Heart left ventricle (tissue), 16 donors: ENCODE results near the gene MAP4K4. TPM values are rescaled to one million over a fixed set of nuclear protein-coding genes. Genes with fewer than 3 reads are reported as not detected.

Source experiments
- ATAC-seq, 4 donors: fragments of 200-7000 bp; cut with Tn5 transposase; one replicate each; pipeline ENCODE4 v1.9.1; 2020 to 2022; ENCODE audit warnings: moderate library complexity in 4 of 4, mild to moderate bottlenecking in 3 of 4, moderate number of reproducible peaks in 1 of 4
- DNase-seq, 5 donors: peaks; one replicate each; pipeline ENCODE4 v3.0.0-alpha.2; 2020
- H3K27ac ChIP-seq, 12 donors: fragments of 200-600 bp; sonication (generic) in 4 of 12; one replicate each; pipeline versions ENCODE4 v1.5.0 to v1.8.0; 2016 to 2022; ENCODE audit warnings: mild to moderate bottlenecking in 2 of 12
- H3K27me3 ChIP-seq, 9 donors: fragments of 200-600 bp; sonication (generic) in 2 of 9; one replicate each; pipeline versions ENCODE4 v1.5.1 to v1.8.0; 2016 to 2022; ENCODE audit warnings: mild to moderate bottlenecking in 3 of 9
- H3K36me3 ChIP-seq, 9 donors: fragments of 200-600 bp; sonication (generic) in 2 of 9; one replicate each; pipeline versions ENCODE4 v1.5.0 to v1.8.0; 2018 to 2022; ENCODE audit warnings: mild to moderate bottlenecking in 2 of 9
- H3K4me1 ChIP-seq, 12 donors: fragments of 200-600 bp; sonication (generic) in 4 of 12; one replicate each; pipeline versions ENCODE4 v1.5.0 to v1.8.0; 2016 to 2022; ENCODE audit warnings: mild to moderate bottlenecking in 3 of 12
- H3K4me3 ChIP-seq, 12 donors: fragments of 200-600 bp; sonication (generic) in 4 of 12; one replicate each; pipeline versions ENCODE4 v1.5.0 to v1.8.0; 2017 to 2022; ENCODE audit warnings: mild to moderate bottlenecking in 9 of 12, moderate library complexity in 4 of 12
- H3K9me3 ChIP-seq, 12 donors: fragments of 200-600 bp; sonication (generic) in 4 of 12; one replicate each; pipeline versions ENCODE4 v1.5.0 to v1.8.0; 2016 to 2022; ENCODE audit warnings: mild to moderate bottlenecking in 1 of 12
- POLR2A ChIP-seq, 2 donors: fragments of 450-650 bp; IDR thresholded peaks; one replicate each; pipeline ENCODE4 v1.6.1; 2017; ENCODE audit warnings: antibody characterized with exemption in 2 of 2, mild to moderate bottlenecking in 2 of 2, moderate library complexity in 2 of 2
- WGBS, 4 donors: extraction: QIAGEN DNeasy Blood & Tissue Kit in 2 of 4; methylation state at CpG; one replicate each; pipeline versions ENCODE4 v1.1.5 to v1.1.7; 2013 to 2018; 5-methylcytosine and 5-hydroxymethylcytosine counted together
- intact Hi-C, 10 donors: fragments of 100-400 bp; cut with DNase I; formaldehyde crosslinking; loops; one replicate each; pipeline versions ENCODE4 v1.11.1 to v1.14.2; 2022
- polyA plus RNA-seq, 2 donors: library from polyadenylated mRNA; stranded (reverse); fragments of 200-250 nt; gene quantifications; one replicate each; pipeline ENCODE4 v1.2.3, GENCODE V29; 2013
- total RNA-seq, 9 donors: library from RNA; depleted of rRNA in 2 of 9; stranded (reverse); fragments of >200 nt in 2 of 9; fragmentation: NEBNext Ultra II Directional in 3 of 9; extraction: Animal tissue kit (Norgen Biotek cat#: 25700) in 3 of 9; gene quantifications; one replicate each; pipeline versions ENCODE4 v1.1.0 to v1.2.4, GENCODE V29; 2016 to 2023
- TF ChIP-seq, protein P1 (sequence below), 12 donors: fragments of 200-600 bp; sonication (generic) in 4 of 12; IDR thresholded peaks; one replicate each; pipeline versions ENCODE4 v1.5.0 to v1.8.0; 2018 to 2022; ENCODE audit warnings: antibody characterized with exemption in 12 of 12, mild to moderate bottlenecking in 5 of 12
- donor health status: ischemic (EF 13 %, LVEDD 7.1; RV severe dilation, severe dysfunction).
- donor health status: healthy with polysubstance abuse.
- donor health status: DM: no; HTN: yes; CAD: no.
- donor health status: DM: no; HTN: no; CAD: no.
- donor health status: ischemic (EF 25% LVEDD 6.9; RV normal size, moderate dysfunction).
- donor health status: ischemic (EF 25% LVEDD 5.7; RV mildly dilated, moderate dysfunction).
- donor health status: healthy.
- donor health status: DM: yes; HTN: yes; CAD: no.
- donor health status: ischemic (EF 35%, LVEDD 5.7; RV mildly dilated, moderate dysfunction).
- donor health status: nonischemic (EF 11% LVEDD 7.7; RV severe dilation, severe dysfunction).
- donor health status: DM: yes; HTN: yes; CAD: no.
- donor health status: PGD.
- donor health status: ischemic (EF 29% LVEDD 5.4; RV normal size, mild dysfunction).
- donor health status: nonischemic (EF 23%, LVEDD 6.1; RV moderate dilation, normal function).

Gene MAP4K4
- total and polyA plus RNA-seq, 11 donors = 52.7 to 192 (median 114) TPM

DNA sequence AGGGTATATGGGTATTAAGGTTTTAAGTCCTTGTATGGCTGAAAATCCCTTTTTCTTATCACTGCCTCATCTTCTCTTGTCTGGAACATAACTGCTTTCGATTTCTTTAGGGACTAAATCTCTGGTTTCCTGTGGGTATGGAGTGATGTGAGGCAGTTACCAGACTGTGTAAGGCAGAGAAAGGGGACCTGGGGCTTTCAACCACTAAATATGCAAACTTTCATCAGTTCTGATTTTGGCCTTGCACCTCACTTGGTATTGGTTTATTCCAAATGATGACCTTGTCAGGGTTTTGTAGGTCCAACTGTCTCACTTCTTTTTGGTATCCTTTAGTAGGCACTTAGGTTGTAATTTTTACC lies 9.3 kb downstream of the MAP4K4 start:
- no peak overlapping the region for H3K4me3 ChIP-seq
- no peak for TF ChIP-seq POLR2A (IDR thresholded peaks at IDR 0.05)
- TF ChIP-seq, protein P1, sequence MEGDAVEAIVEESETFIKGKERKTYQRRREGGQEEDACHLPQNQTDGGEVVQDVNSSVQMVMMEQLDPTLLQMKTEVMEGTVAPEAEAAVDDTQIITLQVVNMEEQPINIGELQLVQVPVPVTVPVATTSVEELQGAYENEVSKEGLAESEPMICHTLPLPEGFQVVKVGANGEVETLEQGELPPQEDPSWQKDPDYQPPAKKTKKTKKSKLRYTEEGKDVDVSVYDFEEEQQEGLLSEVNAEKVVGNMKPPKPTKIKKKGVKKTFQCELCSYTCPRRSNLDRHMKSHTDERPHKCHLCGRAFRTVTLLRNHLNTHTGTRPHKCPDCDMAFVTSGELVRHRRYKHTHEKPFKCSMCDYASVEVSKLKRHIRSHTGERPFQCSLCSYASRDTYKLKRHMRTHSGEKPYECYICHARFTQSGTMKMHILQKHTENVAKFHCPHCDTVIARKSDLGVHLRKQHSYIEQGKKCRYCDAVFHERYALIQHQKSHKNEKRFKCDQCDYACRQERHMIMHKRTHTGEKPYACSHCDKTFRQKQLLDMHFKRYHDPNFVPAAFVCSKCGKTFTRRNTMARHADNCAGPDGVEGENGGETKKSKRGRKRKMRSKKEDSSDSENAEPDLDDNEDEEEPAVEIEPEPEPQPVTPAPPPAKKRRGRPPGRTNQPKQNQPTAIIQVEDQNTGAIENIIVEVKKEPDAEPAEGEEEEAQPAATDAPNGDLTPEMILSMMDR (IDR thresholded peaks at IDR 0.05) = no peak
- H3K27ac ChIP-seq = peak overlapping the region in 1 of 12 donors; percentile 33
- no peaks in the 10 kb centered on the region for H3K27me3 ChIP-seq
- H3K36me3 ChIP-seq = peaks cover 0 to 5% (median 0%) of the 10 kb centered on the region in 9 donors
- peaks cover 13 to 92% (median 77%) of the 10 kb centered on the region in 12 donors for H3K4me1 ChIP-seq
- no peaks in the 10 kb centered on the region for H3K9me3 ChIP-seq
- ATAC-seq (no peak), DNase-seq (no peak)
- intact Hi-C loops = loop anchor here in 4 of 10 donors (5.0 to 10.0 kb wide), 3 partner anchors 46 to 58 kb away; no protein-coding TSS in a partner anchor
- WGBS, 4 donors = 32 to 54% (median 43%) methylated on average over 1 of the region's 1 CpG

DNA sequence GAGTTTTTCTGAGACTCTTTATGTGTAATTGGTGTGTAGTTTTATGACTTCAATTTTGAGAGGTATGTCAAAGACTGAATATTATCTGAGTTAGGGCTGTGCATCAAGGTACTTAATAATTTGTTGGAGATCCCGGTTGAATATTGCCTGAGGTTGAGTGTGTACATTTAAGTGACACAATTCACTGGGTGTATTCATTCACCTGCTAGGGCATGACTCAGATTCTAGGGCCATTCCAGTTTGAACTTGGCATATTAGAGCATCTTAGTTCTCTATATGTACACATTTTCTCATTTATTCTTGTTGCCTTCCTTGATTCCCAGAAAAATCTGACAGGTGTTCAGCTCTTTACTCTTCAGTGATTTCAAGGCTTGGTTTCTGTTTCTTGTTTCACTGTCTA lies 12.5 kb downstream of the MAP4K4 start:
- no peak overlapping the region for H3K4me3 ChIP-seq
- H3K27me3 ChIP-seq = no peaks in the 10 kb centered on the region
- no peak for DNase-seq
- peak overlapping the region in 8 of 12 donors; percentile 12 to 63 (median 36) for H3K27ac ChIP-seq
- no peaks in the 10 kb centered on the region for H3K36me3 ChIP-seq
- no peaks in the 10 kb centered on the region for H3K9me3 ChIP-seq
- H3K4me1 ChIP-seq = peaks cover 20 to 92% (median 75%) of the 10 kb centered on the region in 12 donors
- intact Hi-C loops = no loop called here
- ATAC-seq = no peak
- no peak for TF ChIP-seq POLR2A (IDR thresholded peaks at IDR 0.05)
- TF ChIP-seq, protein P1 (IDR thresholded peaks at IDR 0.05) = no peak
- 36 to 77% (median 40%) methylated on average over 1 of the region's 1 CpG for WGBS, 4 donors

DNA sequence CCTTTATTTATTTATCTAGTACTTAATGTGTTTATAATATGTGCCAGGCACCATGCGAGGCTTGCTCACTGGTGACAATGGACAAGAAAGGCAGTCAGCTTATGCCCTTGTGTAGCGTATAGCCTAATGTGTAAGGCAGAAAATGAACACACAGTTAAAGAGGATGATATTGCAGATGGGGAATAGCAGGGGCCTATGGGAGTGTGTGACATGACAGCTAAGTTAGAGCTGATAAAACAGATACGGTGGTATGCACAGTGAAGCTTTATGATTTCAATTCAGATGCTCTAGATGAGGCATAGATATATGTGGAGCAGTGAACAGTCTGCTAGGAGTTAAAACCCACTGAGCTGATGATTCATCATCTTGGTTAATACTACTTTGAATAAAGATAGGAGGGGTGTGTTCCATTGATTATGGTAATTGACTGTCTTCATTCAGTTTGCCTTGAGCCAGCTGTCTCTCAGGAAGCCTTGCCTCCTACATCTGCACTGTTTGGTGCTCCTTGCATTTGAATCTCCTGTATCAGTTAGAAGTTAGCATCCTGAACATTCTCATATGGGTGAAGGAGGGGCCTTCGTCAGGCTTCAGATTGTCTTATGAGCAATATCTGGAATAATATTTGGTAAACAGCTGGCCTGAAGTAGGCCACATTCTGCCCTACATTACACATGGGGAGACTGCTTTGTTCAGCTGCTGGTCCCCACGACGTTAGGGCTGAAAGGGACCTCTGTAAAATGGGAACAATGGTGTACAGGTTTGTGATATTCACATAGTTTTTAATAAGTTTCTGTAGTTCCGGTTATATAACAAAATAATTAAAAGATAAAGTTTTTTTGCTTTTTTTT lies 13.2 kb downstream of the MAP4K4 start:
- no peaks in the 10 kb centered on the region for H3K9me3 ChIP-seq
- no peak overlapping the region for H3K4me3 ChIP-seq
- intact Hi-C loops = no loop called here
- no peaks in the 10 kb centered on the region for H3K27me3 ChIP-seq
- H3K36me3 ChIP-seq = no peaks in the 10 kb centered on the region
- TF ChIP-seq POLR2A (IDR thresholded peaks at IDR 0.05) = no peak
- TF ChIP-seq, protein P1 (IDR thresholded peaks at IDR 0.05) = no peak
- H3K4me1 ChIP-seq = peaks cover 15 to 91% (median 72%) of the 10 kb centered on the region in 12 donors
- H3K27ac ChIP-seq = peak overlapping the region in 7 of 12 donors; percentile 2 to 44 (median 24)
- WGBS, 4 donors = 41 to 49% (median 43%) methylated on average over 7 of the region's 7 CpGs
- DNase-seq (no peak), ATAC-seq (peak in 2 of 4 donors; percentile 36 to 42)

DNA sequence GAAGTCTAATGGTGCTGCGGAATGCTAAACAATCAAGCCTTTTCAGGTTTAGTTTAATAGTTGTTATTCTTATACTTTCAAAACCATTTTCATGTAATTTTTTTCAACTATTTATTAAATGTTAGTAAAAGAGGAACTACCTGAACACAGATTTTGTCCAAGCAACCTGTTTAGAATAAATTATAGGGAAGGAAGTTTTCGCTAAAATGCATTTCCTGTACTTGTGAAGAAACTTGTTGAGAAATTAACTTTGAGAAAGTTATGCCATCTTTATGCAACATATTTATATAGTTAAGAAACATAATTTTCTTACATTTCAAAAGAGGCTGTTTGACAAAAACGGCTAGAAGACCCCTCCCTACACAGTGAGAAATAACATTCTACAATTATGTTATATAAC lies 16.6 kb downstream of the MAP4K4 start:
- Histone ChIP-seq H3K36me3 (no peaks in the 10 kb centered on the region), H3K4me3 (no peak overlapping the region), H3K27me3 (no peaks in the 10 kb centered on the region), H3K27ac (peak overlapping the region in 1 of 12 donors; percentile 18), H3K4me1 (peaks cover 9 to 91% (median 64%) of the 10 kb centered on the region in 12 donors), H3K9me3 (no peaks in the 10 kb centered on the region)
- TF ChIP-seq, protein P1 (IDR thresholded peaks at IDR 0.05) = no peak
- TF ChIP-seq POLR2A (IDR thresholded peaks at IDR 0.05) = no peak
- ATAC-seq (no peak), DNase-seq (no peak)
- WGBS, 4 donors = 67 to 76% (median 72%) methylated on average over 3 of the region's 3 CpGs
- intact Hi-C loops = no loop called here
